GM18508 (cell line): ENCODE measurements around the gene LTBP2.

ENCODE experiments used
- ATAC-seq: cut with Tn5 transposase; IDR thresholded peaks from one replicate; pipeline ENCODE4 v1.9.1; 2021; ENCODE audit warnings: moderate number of reproducible peaks; ENCODE audit not compliant: insufficient read depth, unreplicated experiment

The LTBP2 gene

DNA sequence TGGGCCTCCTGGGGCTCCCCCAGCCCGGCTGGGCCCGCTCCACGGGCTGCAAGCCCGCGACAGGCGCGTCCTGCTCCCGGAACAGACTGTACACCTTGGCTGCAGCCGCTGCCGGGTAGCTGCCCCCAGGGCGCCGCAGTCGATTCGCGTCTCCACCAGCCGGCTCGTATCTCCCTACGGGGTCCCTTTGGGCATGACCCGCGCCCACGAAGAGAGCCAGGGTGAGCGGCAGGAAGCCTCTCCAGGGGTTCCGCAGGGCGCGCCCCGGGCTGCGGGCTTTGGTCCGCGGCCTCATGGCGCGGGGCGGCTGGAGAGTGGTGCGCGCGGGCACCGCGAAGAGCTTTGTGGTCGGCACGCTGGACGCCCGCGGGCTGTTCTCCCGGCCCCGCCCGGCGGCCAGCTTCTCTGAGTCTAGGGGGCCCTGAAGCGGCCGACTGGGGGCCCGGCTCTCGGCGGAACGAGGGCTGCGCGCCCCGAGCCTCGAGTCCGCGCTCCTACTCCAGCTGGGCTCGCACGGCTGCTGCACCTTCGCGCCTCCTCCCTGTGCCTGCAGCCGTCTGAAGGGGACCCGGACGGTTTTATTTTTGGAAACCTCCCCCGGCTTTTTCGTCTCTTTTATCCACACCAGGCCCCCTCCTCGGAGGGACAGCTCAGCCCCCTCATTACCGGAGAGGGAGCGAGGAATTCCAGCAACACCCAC, at the start of gene LTBP2:
Gene LTBP2, minus strand, starts transcription at position 588 of the 700 bp plus-strand sequence. Its CDS starts 293 bp downstream, at position 295.
- ATAC-seq = no peak

GRCh38 chr14:74660863-74661262, 48.8 kb upstream of the LTBP2 start:
- no peak for ATAC-seq

DNA sequence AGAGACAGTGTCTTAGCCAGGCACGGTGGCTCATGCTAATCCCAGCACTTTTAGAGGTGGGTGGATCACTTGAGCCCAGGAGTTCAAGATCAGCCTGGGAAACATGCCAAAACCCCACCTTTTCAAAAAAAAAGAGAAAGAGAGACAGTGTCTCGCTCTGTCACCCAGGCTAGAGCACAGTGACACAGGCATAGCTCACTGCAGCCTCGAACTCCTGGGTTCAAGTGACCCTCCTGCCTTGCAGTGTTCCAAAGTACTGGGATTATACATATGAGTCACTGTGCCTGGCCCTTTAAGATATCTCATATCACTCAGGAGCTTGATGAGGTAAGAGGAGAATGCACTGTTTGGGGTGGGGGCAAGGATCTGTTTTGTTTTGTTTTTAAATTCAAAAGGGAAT, 48.1 kb upstream of the LTBP2 start:
- no peak for ATAC-seq

DNA sequence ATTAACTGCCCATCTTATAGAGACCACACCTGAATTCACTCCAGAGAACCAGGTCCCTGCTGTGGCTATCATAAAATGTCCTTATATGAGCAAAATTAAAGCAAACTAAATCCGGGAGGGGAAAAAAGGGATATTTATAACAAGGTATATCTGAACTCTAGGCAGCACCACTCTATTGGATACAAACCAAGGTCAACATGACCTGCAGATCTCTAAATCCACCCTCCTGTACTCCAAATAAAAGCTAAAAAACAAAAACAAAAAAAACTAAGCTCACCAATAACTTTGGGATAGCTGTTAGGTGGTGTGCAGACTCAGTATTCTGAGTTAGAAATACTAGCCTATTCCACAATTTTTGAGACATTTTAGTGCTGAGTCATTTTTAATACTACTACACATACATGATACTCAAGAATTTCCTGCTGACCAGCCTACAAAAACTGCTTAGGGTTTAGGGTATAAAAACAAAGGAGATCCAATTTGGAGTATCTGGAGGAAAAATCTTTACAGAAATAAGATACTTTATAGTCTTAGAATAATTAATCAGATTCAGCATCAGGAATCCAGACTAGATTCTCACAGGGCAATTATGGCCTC, 46.6 kb upstream of the LTBP2 start:
- ATAC-seq = no peak

GRCh38 chr14:74656964-74657363, 44.9 kb upstream of the LTBP2 start:
- ATAC-seq = no peak

- no peak for ATAC-seq
Measured at GRCh38 chr14:74655599-74656395, 43.8 kb upstream of the LTBP2 start.

DNA sequence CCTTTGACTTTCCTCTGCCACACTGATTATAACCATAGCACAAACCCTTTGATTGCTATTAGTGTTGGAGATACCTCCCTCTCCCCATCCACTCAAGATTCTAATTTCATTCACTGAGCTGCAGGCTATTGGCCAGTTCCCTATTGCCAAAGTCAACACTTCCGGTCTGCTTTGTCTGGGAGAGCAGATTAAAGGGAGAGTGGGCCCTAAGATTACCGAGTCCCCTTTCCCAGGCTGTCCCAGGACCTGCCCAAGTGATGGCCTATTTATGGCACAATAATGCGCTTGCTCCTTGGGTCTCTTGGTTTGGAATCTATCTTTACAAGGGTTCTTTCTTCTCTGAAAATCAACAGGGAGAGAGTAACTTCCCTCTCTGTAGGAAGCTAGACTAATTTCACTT, 42.9 kb upstream of the LTBP2 start:
- ATAC-seq = no peak

- ATAC-seq = no peak
Measured at GRCh38 chr14:74653386-74654138, 41.5 kb upstream of the LTBP2 start.

DNA sequence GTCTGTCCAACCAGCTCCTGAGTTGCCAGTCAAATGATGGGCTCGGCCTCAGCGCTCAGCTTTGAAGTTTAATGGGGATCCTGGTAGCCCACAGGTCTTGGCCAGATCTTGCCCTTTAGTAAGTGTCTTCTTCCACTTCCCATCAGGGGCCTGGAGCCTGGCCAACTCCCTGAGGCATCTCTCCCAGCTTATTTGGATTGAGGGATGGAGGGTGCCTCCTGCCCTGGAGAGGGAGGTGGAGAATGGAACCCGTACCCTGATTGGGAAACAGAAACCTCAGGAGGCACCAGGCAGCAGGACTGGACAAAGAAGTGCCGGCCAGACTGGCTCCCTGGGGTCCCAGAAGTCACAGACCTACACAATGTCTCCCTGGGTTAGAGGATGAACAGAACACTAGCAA, 40.5 kb upstream of the LTBP2 start:
- no peak for ATAC-seq

GRCh38 chr14:74650927-74651686, 39.1 kb upstream of the LTBP2 start:
- ATAC-seq = no peak

DNA sequence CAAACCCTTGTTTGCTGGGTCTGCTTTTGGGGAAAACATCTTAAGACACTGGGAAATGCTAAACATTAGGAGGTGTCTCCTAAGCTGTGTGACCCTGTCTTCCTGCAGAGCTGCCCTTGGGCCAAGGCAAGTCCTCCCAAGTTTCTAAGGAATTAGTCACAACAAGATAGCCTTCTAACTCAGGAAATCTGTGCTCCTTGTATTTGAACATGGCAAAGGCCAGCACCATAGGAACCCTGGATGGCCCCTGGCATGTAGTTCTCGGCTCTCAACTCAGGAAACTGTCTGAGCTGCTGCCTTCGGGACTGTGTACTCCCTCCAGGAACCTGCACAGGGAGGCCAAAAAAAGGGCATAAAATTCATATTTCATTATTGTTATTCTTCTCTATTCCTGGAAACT, 37.6 kb upstream of the LTBP2 start:
- no peak for ATAC-seq

- no peak for ATAC-seq
Measured at GRCh38 chr14:74649167-74649566, 37.1 kb upstream of the LTBP2 start.

DNA sequence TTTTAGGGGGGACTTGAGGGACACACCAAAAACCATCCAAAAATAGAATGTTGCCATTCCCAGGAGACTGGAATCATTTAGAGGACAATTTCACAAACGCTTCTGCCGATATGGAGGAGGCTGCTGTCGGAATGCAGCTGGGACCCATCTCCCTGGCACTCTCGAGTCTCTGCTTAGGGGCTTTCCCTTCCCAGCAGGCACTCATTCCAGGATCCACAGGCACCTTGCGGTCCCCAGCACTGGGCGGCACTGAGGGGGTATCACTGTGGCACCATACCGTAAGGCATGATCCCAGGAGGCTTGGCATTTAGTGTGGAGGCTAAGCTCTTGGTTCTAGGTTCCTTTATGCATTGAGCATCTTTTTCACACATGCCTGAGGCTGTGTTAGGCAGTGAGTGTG, 36.6 kb upstream of the LTBP2 start:
- no peak for ATAC-seq

DNA sequence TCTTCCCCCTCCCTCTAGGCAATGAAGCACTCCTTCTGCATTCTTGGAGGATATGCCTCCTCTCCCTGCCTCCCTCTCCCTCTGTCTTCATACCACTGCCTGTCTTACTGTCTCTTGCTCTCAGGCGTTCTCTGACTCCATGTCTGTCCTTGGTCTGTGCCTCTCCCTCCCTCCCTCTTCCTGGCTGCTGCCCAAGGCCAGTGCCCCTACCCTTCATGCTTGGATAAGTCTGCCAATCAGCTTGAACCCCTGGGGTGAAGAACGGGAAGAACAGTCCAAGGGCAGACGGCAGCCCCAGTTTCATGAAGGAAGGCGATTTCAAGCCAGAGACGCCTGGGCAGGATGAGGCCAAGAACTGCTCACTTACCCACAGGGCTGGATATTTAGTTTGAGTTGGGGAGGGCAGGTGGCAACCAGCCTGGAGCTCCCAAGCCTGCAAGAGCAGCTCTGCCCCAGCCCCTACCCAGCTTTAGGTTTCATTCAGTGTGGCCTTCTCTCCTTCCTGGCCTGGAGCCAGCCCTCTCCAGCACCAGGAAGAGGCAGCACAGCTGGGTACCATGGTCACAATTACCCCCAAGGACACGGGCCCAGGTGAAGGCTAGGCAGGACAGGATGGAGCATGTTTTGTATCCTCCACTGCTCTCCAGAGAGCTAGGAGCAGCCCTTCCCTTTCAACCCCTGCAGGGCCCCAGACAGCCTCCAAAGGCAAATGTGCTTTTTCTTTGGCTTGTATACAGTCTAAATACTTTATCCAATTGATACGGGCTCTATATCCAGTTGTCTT, 35.8 kb upstream of the LTBP2 start:
- ATAC-seq = no peak

GRCh38 chr14:74647061-74647677, 35.1 kb upstream of the LTBP2 start:
- no peak for ATAC-seq

DNA sequence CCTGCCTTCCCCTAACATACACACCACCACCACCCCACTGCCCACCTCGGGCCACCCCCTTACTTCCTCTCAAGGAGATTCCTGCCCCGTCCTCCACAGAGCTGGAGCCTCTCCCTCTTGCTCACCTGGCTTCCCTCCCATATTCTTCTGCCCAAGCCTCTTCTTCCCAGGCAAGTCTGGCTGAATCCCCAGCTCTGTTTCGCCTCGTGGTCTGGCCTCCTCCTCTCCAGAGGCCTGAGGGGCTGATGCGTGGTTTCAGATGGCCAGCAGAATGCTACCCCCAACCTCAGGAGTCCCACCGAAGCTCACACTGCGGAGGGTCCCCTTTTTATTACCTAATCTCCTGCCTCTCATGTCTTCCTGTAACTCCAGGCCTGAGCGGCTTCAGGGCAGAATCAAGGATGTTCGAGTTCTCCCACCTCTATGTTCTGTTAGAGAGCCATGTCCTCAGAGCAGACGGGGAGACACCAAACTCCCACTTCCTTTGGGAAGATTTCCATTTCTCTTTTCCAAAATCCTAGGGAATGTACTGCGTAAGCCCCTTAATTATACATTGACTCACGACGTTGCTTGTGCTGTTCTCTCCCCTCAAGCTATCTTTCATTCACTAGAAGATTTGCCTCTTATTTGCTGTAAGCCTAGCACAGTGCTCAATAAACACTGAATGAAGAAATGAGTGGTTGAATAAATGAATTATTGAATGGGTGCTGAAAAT, 33.9 kb upstream of the LTBP2 start:
- no peak for ATAC-seq

DNA sequence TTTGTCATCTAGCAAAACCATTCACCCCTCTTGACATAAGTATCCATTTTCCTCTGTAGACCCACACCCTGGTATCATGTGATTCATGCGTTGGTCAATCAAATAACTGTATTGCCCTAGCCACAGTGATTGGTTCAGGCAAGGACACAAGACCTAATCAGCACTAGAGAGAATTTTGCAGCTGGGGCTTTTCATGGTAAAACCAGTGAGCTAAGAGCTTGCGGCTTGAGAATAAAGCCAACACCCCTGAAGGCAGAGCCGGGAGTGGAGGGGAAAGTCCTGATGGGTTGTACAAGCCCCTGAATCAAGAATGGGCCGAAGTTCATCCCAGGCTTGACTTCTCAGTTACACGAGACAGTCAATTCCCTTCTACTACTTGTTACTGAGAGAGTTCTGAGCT, 33.2 kb upstream of the LTBP2 start:
- ATAC-seq = no peak
